ENCODE results near the gene DBN1.

Gene DBN1

DNA sequence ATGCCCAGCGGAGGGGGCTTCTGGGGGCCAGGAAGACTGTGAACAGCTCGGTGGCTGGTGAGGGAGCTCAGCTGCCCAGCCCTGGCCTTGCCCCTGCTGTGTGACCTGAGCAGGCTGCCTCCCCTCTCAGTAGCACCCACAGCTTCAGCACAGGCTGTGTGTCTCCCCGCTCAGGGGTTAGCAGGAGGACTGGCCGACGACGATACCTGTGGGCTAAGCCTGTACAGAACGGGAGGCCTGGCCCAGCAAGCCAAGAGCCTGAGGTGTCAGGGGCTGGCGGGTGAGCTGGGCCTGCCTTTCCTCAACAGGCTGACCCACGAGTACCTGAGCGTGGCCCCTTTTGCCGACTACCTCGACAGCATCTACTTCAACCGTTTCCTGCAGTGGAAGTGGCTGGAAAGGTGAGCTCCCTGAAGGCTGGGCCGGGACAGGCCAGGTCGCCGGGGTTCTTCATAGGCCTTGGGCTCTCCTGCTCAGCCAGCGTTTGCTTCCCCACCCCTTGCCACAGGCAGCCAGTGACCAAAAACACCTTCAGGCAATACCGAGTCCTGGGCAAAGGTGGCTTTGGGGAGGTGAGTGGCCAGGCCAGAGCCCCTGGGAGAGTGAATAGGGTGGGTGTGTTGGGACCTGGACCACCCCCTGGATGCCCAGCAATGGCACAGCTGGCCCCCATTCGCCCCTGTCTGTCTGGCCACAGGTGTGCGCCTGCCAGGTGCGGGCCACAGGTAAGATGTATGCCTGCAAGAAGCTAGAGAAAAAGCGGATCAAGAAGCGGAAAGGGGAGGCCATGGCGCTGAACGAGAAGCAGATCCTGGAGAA is 40.4 kb downstream of the DBN1 start:
- Histone ChIP-seq H3K4me3 (ENCODE audit: low read depth, low read length) (no peak overlapping the region), H3K27me3 (no peaks in the 10 kb centered on the region), H3K36me3 (peaks cover 52% of the 10 kb centered on the region), H3K9me3 (no peaks in the 10 kb centered on the region), H3K4me1 (peaks cover 15% of the 10 kb centered on the region)
- TF ChIP-seq, protein P1, sequence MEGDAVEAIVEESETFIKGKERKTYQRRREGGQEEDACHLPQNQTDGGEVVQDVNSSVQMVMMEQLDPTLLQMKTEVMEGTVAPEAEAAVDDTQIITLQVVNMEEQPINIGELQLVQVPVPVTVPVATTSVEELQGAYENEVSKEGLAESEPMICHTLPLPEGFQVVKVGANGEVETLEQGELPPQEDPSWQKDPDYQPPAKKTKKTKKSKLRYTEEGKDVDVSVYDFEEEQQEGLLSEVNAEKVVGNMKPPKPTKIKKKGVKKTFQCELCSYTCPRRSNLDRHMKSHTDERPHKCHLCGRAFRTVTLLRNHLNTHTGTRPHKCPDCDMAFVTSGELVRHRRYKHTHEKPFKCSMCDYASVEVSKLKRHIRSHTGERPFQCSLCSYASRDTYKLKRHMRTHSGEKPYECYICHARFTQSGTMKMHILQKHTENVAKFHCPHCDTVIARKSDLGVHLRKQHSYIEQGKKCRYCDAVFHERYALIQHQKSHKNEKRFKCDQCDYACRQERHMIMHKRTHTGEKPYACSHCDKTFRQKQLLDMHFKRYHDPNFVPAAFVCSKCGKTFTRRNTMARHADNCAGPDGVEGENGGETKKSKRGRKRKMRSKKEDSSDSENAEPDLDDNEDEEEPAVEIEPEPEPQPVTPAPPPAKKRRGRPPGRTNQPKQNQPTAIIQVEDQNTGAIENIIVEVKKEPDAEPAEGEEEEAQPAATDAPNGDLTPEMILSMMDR (IDR thresholded peaks at IDR 0.05; ENCODE audit: low read depth, low read length), result no peak
- no peak for DNase-seq

DNA sequence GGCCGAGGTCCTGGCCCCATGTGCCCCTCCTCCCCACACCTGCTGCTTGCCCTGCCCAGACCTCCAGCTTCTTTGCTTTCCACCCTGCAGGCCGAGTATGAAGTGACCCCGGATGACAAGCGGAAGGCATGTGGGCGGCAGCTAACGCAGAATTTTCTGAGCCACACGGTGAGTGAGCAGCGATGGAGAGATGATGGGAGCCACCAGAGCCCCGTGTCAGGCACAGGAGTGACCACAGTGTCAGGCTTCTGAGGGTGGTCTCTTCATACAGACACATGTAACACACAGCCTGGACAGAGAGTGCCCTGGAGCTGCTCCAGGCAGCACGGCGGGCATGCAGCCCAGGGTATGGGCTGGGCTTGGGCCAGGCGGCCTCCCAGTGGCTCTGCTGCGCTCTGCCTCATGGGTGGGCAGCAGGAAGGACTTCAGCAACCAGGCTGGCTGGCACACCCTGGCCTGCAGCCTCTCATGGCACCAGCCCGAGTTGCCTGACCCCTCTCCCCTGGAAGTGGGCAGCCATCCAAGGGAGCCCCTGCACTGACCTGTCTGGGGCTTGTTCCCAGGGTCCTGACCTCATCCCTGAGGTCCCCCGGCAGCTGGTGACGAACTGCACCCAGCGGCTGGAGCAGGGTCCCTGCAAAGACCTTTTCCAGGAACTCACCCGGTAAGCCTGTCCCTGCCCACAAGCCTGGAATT is 41.1 kb downstream of the DBN1 start:
- no peak overlapping the region for H3K4me3 ChIP-seq (ENCODE audit: low read depth, low read length)
- peaks cover 45% of the 10 kb centered on the region for H3K36me3 ChIP-seq
- DNase-seq, result peak; percentile 46
- TF ChIP-seq, protein P1 (IDR thresholded peaks at IDR 0.05; ENCODE audit: low read depth, low read length), result no peak
- no peaks in the 10 kb centered on the region for H3K9me3 ChIP-seq
- H3K27me3 ChIP-seq, result no peaks in the 10 kb centered on the region
- peaks cover 15% of the 10 kb centered on the region for H3K4me1 ChIP-seq

DNA sequence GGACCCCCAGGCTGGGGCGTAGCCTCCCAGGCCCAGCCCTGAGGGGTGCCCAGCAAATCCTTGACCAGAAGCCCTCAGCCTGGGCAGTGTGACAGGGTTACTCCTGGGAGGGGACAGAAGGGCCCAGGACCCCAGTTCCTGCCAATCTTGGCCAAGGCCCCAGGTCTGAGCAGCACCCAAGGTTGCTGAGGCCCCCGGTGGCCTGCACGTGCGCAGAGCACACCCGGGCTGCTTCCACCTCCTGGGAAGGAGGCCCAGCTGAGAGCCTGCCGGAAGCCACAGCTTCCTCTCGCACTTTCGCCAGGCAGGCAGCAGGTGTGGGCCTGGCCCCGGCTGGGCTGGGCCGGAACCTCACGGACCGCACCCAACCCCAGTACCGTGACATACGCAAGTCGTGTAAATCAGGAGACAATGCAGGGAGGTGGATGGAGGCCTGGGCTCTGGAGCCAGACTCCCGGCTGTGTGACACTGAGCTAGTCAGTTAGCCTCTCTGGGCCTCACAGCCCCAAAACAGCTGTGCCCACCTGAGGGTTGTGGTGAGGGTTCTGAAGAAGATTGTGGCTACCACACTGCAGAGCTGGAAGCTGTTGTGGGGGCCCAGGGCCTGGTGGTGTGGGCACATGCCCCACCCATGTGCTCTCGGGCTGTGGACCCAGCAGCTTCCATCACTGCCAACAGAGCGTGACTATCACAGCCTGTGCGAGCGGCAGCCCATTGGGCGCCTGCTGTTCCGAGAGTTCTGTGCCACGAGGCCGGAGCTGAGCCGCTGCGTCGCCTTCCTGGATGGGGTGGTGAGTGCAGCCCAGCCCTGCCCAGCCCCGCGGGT is 41.9 kb downstream of the DBN1 start:
- peaks cover 15% of the 10 kb centered on the region for H3K4me1 ChIP-seq
- H3K36me3 ChIP-seq, result peaks cover 43% of the 10 kb centered on the region
- no peak overlapping the region for H3K4me3 ChIP-seq (ENCODE audit: low read depth, low read length)
- no peaks in the 10 kb centered on the region for H3K9me3 ChIP-seq
- TF ChIP-seq, protein P1 (IDR thresholded peaks at IDR 0.05; ENCODE audit: low read depth, low read length), result no peak
- no peaks in the 10 kb centered on the region for H3K27me3 ChIP-seq
- DNase-seq, result peak; percentile 79

DNA sequence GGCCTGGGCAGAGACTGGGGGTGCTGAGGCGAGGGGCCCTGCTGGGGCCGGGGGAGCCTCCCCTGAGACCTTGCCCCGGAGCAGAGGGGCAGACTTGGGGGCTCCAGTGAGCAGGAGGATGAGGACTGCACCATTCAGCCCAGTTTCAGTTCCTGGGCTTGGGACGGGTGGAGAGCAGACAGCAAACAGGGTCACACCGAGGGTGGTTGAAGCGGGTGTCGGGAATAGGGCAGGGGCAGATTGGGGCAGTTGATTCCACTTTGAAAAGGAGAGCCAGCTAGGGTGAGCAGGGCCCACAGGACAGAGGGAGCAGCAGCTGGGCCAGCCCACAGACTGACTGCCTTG is 42.5 kb downstream of the DBN1 start:
- Histone ChIP-seq H3K36me3 (peaks cover 43% of the 10 kb centered on the region), H3K9me3 (no peaks in the 10 kb centered on the region), H3K27me3 (no peaks in the 10 kb centered on the region), H3K4me3 (ENCODE audit: low read depth, low read length) (no peak overlapping the region), H3K4me1 (peaks cover 15% of the 10 kb centered on the region)
- TF ChIP-seq, protein P1 (IDR thresholded peaks at IDR 0.05; ENCODE audit: low read depth, low read length), result no peak
- DNase-seq, result no peak

DNA sequence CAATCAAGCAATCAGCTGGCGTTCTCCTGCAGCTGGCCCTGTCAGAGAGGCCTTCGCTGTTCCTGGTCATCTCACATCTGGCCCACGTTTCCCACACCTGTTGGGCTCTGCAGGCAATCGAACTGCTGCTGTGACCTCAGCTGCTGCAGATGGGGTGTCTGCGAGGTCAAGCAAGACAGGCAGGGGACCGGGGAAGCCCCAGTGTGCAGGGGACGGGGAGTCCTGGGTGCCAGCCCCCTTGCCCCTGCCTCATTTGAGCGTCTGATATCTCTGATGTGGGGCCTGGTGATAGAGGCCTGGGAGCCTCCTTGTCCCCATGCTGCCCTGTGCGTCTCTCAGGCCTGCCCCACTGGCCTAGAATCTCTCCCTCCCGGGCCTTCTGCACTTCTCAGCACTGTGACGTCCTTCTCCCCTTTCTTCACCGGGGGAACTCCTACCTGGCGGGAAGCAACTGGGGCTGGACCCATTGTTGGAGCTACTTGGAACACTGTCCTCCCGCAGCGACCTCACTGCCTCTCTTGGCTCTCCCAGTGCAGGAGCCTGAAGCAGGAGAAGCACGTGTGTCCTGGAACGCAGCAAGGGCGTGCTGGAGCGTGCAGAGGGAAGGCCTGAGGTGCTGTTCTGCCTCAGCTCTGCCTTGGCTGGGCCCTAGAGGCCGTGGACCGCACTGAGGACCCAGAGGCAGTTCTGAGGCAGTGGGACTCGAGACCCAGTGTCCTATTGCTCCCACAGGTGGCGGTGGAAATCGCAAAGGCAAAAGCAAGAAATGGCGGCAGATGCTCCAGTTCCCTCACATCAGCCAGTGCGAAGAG is 43.1 kb downstream of the DBN1 start:
- DNase-seq, result peak; percentile 25
- TF ChIP-seq, protein P1 (IDR thresholded peaks at IDR 0.05; ENCODE audit: low read depth, low read length), result no peak
- peaks cover 38% of the 10 kb centered on the region for H3K36me3 ChIP-seq
- no peaks in the 10 kb centered on the region for H3K27me3 ChIP-seq
- peaks cover 15% of the 10 kb centered on the region for H3K4me1 ChIP-seq
- H3K4me3 ChIP-seq (ENCODE audit: low read depth, low read length), result no peak overlapping the region
- H3K9me3 ChIP-seq, result no peaks in the 10 kb centered on the region

All from BE2C (cell line).